Stimulated activated naive CD8-positive, alpha-beta T cell treated with anti-CD3 and anti-CD28 coated beads, Interleukin-15, Interleukin-2, amounts not matched to agents 100 ng/mL and 50 ng/mL, for 24 hours (primary cell): ENCODE measurements around the gene TKT.
A peak's percentile ranks its signal among the peaks of the same experiment; 100 is the strongest.

ENCODE experiments used
- H3K27ac Mint-ChIP-seq: one replicate; pipeline ENCODE4 v1.8.0; 2021; ENCODE audit warnings: mild to moderate bottlenecking, mixed read lengths
- H3K27me3 Mint-ChIP-seq: one replicate; pipeline ENCODE4 v1.8.0; 2021; ENCODE audit warnings: mixed read lengths
- H3K36me3 Mint-ChIP-seq: one replicate; pipeline ENCODE4 v1.8.0; 2021; ENCODE audit warnings: low read depth, mixed read lengths
- H3K4me1 Mint-ChIP-seq: one replicate; pipeline ENCODE4 v1.8.0; 2021; ENCODE audit warnings: low read depth, mixed read lengths
- H3K4me3 Mint-ChIP-seq: one replicate; pipeline ENCODE4 v1.8.0; 2021; ENCODE audit warnings: mild to moderate bottlenecking, mixed read lengths
- H3K9me3 Mint-ChIP-seq: one replicate; pipeline ENCODE4 v1.8.0; 2021; ENCODE audit warnings: mixed read lengths

TKT gene

GRCh38 chr3:53226841-53227407 is 28.9 kb downstream of the TKT start:
- H3K27me3 Mint-ChIP-seq: no peaks in the 10 kb centered on the region
- no peaks in the 10 kb centered on the region for H3K4me1 Mint-ChIP-seq
- H3K27ac Mint-ChIP-seq: no peak overlapping the region
- no peak overlapping the region for H3K4me3 Mint-ChIP-seq
- H3K36me3 Mint-ChIP-seq: peaks cover 42% of the 10 kb centered on the region
- no peaks in the 10 kb centered on the region for H3K9me3 Mint-ChIP-seq

- H3K27me3 Mint-ChIP-seq: no peaks in the 10 kb centered on the region
- no peak overlapping the region for H3K27ac Mint-ChIP-seq
- no peaks in the 10 kb centered on the region for H3K4me1 Mint-ChIP-seq
- H3K4me3 Mint-ChIP-seq: no peak overlapping the region
- H3K36me3 Mint-ChIP-seq: peaks cover 40% of the 10 kb centered on the region
- no peaks in the 10 kb centered on the region for H3K9me3 Mint-ChIP-seq
Observed at GRCh38 chr3:53226142-53226840, 29.5 kb downstream of the TKT start.

DNA sequence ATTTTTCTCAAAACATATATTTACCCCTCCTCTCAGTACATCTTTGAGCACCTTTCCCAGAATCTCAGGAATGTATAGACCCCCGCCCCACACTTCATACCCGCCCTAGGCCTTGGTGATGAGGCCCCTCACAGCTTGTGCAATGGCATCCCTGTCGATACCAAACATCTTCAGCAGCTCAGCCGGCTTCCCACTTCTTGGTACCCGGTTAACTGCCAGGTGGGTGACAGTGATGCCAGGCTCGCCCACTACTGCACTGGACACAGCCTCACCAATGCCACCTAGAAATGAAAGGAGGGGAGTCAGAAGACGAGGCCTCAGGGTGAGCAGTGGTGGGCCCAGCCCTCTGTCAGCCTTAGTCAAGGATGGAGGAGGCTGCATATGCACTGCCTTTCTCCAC is 30.2 kb downstream of the TKT start:
- H3K27me3 Mint-ChIP-seq: no peaks in the 10 kb centered on the region
- no peaks in the 10 kb centered on the region for H3K9me3 Mint-ChIP-seq
- no peak overlapping the region for H3K27ac Mint-ChIP-seq
- no peak overlapping the region for H3K4me3 Mint-ChIP-seq
- peaks cover 37% of the 10 kb centered on the region for H3K36me3 Mint-ChIP-seq
- no peaks in the 10 kb centered on the region for H3K4me1 Mint-ChIP-seq

- Mint-ChIP-seq H3K4me3 (no peak overlapping the region), H3K4me1 (no peaks in the 10 kb centered on the region), H3K9me3 (no peaks in the 10 kb centered on the region), H3K36me3 (peaks cover 34% of the 10 kb centered on the region), H3K27me3 (no peaks in the 10 kb centered on the region), H3K27ac (no peak overlapping the region)
Observed at GRCh38 chr3:53225181-53225580, 30.6 kb downstream of the TKT start.

DNA sequence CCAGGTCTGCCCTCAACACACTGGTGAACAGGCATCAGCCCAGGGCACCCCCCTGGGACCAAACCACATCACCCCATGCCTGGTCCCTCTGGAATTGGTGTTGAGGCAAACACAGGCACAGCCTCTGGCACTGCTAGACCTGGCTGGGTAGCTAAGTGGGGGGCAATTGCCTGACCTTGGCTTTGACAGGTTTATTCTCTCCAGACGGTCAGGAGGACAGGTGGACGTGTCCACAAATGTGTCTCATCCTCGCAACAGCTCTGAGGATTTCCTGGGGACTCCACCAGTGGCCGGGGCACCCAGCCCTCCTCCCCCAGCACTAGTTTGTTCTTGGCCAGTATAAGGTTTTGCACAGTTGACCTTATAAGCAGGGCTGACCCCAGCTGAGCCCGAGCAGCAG is 31.3 kb downstream of the TKT start:
- Mint-ChIP-seq H3K36me3 (peaks cover 34% of the 10 kb centered on the region), H3K27ac (peak overlapping the region; percentile 21)

DNA sequence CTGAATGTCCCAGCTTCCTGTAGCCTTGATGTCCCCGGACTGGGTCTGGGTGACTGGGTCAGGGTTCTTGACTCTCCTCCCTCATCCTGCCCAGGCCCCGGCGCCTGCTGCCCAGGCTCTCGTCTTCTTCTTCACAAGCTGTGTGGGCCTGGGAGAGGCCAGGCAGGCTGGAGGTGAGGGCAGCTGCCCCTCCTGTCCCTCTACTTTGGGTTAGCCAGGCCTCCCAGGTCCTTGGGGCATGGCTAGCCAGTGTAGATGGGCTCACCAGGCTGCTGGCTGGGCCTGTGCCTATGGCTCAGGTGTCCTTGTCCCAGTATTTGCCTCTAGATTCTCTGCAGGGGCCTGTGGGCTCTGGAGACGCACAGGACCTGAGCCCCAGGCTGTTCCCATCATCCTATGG is 31.8 kb downstream of the TKT start:
- Mint-ChIP-seq H3K4me1 (no peaks in the 10 kb centered on the region), H3K9me3 (no peaks in the 10 kb centered on the region), H3K4me3 (no peak overlapping the region), H3K27me3 (no peaks in the 10 kb centered on the region), H3K27ac (no peak overlapping the region), H3K36me3 (peaks cover 34% of the 10 kb centered on the region)

More for the DNA sequence above, 31.3 kb downstream of the TKT start:
- no peak overlapping the region for H3K4me3 Mint-ChIP-seq
- no peaks in the 10 kb centered on the region for H3K4me1 Mint-ChIP-seq
- H3K27me3 Mint-ChIP-seq: no peaks in the 10 kb centered on the region
- H3K9me3 Mint-ChIP-seq: no peaks in the 10 kb centered on the region

DNA sequence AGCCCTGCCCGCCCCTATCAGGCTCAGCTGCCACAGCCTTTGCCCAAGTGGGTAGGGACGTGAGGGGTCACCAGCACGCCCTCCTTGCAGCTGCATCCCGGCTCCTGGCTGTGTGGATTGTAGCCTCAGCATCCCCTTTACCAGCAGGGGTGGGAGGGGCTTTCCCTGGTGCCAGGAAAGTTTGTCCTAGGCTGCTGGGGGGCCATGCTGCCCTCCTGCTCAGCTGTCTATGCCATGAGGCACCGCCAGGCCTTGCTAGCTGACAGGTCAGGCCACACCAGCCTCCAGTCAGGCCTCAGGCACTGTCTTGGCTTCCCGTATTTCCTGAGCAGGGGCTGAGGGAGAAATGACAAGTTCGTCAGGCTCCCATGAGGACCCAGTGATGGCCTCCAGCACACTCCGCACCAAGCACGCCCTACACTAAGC is 32.3 kb downstream of the TKT start:
- H3K4me3 Mint-ChIP-seq: no peak overlapping the region
- H3K9me3 Mint-ChIP-seq: no peaks in the 10 kb centered on the region
- no peak overlapping the region for H3K27ac Mint-ChIP-seq
- peaks cover 34% of the 10 kb centered on the region for H3K36me3 Mint-ChIP-seq
- H3K27me3 Mint-ChIP-seq: no peaks in the 10 kb centered on the region
- no peaks in the 10 kb centered on the region for H3K4me1 Mint-ChIP-seq

DNA sequence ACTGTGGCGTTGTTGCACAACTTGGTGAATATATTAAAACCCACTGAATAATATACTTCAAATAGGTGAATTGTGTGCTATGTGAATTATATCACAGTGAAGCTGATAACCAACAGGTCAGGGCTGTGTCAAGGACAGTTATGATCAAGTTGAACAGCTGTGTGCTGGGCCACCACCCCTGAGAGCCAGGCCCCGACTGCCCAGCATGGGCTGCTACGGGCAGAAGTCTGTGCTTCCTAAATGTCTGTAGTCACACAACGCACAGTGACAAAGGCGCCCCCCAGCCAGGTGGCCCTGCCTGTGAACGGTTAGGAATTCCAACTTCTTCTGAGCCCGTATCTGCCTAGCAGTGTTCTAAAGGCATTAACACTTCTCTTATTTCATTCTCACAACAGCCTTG is 32.8 kb downstream of the TKT start:
- peaks cover 31% of the 10 kb centered on the region for H3K36me3 Mint-ChIP-seq
- no peaks in the 10 kb centered on the region for H3K9me3 Mint-ChIP-seq
- no peak overlapping the region for H3K27ac Mint-ChIP-seq
- H3K4me1 Mint-ChIP-seq: no peaks in the 10 kb centered on the region
- H3K27me3 Mint-ChIP-seq: no peaks in the 10 kb centered on the region
- H3K4me3 Mint-ChIP-seq: no peak overlapping the region

DNA sequence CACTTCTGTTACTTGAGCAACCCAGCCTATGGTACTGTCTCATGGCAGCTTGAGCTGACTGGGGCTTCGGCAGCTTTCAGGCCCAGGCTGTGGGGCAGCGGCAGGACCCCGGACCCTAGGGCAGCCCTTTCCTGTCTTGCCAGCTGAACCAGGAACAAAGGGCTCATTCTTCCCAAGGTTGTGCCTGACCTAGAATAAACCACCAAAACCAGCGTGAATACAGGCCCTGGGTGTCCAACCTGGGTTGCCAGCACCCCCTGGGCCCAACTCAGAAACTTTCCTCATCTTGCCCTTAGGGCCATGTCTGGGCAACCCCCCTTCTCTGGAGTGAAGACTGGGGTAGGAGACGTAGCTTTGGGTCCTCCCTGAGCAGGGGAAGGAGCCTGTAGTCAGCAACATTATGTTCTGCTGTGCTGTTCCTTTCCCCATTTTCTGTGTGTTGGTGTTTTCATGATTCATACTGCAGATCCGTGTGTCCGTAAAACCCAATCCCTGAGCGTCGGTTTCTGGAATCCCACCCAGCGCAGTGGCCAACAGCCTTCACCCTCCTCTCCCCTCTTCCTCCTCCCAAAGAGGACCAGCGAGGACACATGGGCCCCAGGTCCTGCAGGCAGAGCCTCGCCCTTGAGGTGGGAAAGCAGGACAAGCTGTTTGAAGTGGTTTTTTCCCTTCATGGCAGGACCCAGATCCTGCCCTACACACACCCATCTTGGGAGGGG is 33.5 kb downstream of the TKT start:
- Mint-ChIP-seq H3K36me3 (peaks cover 25% of the 10 kb centered on the region), H3K27me3 (no peaks in the 10 kb centered on the region), H3K9me3 (no peaks in the 10 kb centered on the region), H3K27ac (no peak overlapping the region), H3K4me3 (no peak overlapping the region), H3K4me1 (no peaks in the 10 kb centered on the region)

GRCh38 chr3:53221827-53222182 is 34.0 kb downstream of the TKT start:
- Mint-ChIP-seq H3K4me1 (no peaks in the 10 kb centered on the region), H3K27ac (no peak overlapping the region), H3K9me3 (no peaks in the 10 kb centered on the region), H3K36me3 (peaks cover 23% of the 10 kb centered on the region), H3K27me3 (no peaks in the 10 kb centered on the region), H3K4me3 (no peak overlapping the region)

DNA sequence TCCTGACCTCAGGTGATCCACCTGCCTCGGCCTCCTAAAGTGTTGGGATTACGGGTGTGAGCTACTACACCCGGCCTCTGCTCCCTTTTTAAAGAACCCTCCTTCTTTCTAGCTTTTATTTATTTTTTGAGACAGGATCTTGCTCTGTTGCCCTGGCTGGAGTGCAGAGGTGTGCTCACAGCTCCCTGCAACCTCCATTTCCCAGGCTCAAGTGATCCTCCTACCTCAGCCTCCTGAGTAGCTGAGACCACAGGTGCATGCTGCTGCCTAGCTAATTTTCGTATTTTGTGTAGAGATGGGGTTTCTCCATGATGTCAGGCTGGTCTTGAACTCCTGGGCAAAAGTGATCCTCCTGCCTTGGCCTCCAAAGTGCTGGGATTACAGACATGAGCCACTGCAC is 34.5 kb downstream of the TKT start:
- H3K4me1 Mint-ChIP-seq: no peaks in the 10 kb centered on the region
- no peak overlapping the region for H3K27ac Mint-ChIP-seq
- H3K27me3 Mint-ChIP-seq: no peaks in the 10 kb centered on the region
- H3K9me3 Mint-ChIP-seq: no peaks in the 10 kb centered on the region
- peaks cover 23% of the 10 kb centered on the region for H3K36me3 Mint-ChIP-seq
- H3K4me3 Mint-ChIP-seq: no peak overlapping the region

- Mint-ChIP-seq H3K27ac (no peak overlapping the region), H3K9me3 (no peaks in the 10 kb centered on the region), H3K4me3 (no peak overlapping the region), H3K27me3 (no peaks in the 10 kb centered on the region), H3K36me3 (peaks cover 9% of the 10 kb centered on the region), H3K4me1 (no peaks in the 10 kb centered on the region)
Observed at GRCh38 chr3:53219895-53220483, 35.8 kb downstream of the TKT start.

DNA sequence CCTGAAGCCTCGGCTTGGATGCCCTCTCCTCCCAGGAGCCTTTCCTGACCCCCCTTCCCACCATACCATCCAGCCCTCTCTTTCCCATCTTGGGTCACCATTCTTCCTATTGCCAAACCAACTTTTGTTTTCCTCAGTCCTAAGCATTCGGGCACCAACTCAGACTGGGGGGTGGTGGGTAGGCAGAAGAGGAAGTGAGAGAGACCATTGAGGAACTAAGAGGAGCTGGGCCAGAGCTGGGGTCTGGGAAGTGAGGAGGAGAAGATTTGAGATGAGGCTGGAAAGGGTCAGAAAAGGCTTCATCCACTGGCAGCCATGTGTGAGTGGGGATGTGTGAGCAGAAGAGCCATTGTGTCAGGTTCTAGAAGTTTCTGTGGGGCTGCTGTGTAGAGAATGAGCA is 37.7 kb downstream of the TKT start:
- H3K9me3 Mint-ChIP-seq: no peaks in the 10 kb centered on the region
- no peak overlapping the region for H3K4me3 Mint-ChIP-seq
- H3K27me3 Mint-ChIP-seq: no peaks in the 10 kb centered on the region
- no peaks in the 10 kb centered on the region for H3K4me1 Mint-ChIP-seq
- peaks cover 6% of the 10 kb centered on the region for H3K36me3 Mint-ChIP-seq
- H3K27ac Mint-ChIP-seq: no peak overlapping the region

DNA sequence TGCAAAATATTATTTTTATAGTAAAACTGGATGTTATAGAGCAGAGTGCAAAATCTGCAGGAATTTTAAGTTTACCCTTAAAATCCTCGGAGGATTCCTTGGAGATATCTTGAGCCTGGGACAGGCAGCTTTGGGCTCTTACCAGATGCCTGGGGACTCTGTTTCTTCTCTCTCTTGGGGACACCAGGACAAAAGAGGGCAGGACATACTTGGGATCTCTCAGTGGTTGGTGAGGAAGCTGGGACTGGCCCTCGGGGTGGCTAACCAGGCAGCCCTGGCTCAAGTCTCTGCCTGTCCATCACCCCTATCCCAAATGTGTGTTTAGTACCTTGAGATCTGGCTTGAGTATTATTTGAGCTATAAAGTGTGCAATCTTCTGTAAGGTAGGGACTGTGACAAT is 38.6 kb downstream of the TKT start:
- no peaks in the 10 kb centered on the region for H3K36me3 Mint-ChIP-seq
- no peaks in the 10 kb centered on the region for H3K9me3 Mint-ChIP-seq
- H3K27ac Mint-ChIP-seq: no peak overlapping the region
- no peaks in the 10 kb centered on the region for H3K27me3 Mint-ChIP-seq
- no peak overlapping the region for H3K4me3 Mint-ChIP-seq
- H3K4me1 Mint-ChIP-seq: no peaks in the 10 kb centered on the region

GRCh38 chr3:53216723-53217122 is 39.1 kb downstream of the TKT start:
- Mint-ChIP-seq H3K4me1 (no peaks in the 10 kb centered on the region), H3K4me3 (no peak overlapping the region), H3K36me3 (no peaks in the 10 kb centered on the region), H3K27ac (no peak overlapping the region), H3K9me3 (no peaks in the 10 kb centered on the region), H3K27me3 (no peaks in the 10 kb centered on the region)
